Measurements from ENCODE around the gene NOXA1.
"Not testable (repeated sequence)": the region's sequence is repeated elsewhere in the genome, so short reads cannot be mapped to it uniquely, and the experiment has no call there.

Gene NOXA1

GRCh38 chr9:137406085-137406760, 17.0 kb upstream of the NOXA1 start:
- DNase-seq = no peak

- no peak for DNase-seq
Observed at GRCh38 chr9:137406876-137407589, 16.2 kb upstream of the NOXA1 start.

GRCh38 chr9:137407590-137408300, 15.4 kb upstream of the NOXA1 start:
- DNase-seq = no peak

GRCh38 chr9:137408651-137409405, 14.4 kb upstream of the NOXA1 start:
- DNase-seq = no peak

- DNase-seq = no peak
Observed at GRCh38 chr9:137409515-137409914, 13.7 kb upstream of the NOXA1 start.

GRCh38 chr9:137410236-137410890, 12.8 kb upstream of the NOXA1 start:
- not testable (repeated sequence) for DNase-seq

- DNase-seq = no peak
Observed at GRCh38 chr9:137410891-137411249, 12.3 kb upstream of the NOXA1 start.

GRCh38 chr9:137411260-137411644, 11.9 kb upstream of the NOXA1 start:
- DNase-seq = no peak

- no peak for DNase-seq
Observed at GRCh38 chr9:137411645-137412380, 11.4 kb upstream of the NOXA1 start.

GRCh38 chr9:137412431-137412830, 10.8 kb upstream of the NOXA1 start:
- DNase-seq = no peak

GRCh38 chr9:137415451-137415850, 7.7 kb upstream of the NOXA1 start:
- DNase-seq = no peak

- no peak for DNase-seq
Observed at GRCh38 chr9:137416006-137416562, 7.1 kb upstream of the NOXA1 start.

GRCh38 chr9:137416563-137417151, 6.5 kb upstream of the NOXA1 start:
- DNase-seq = no peak

- DNase-seq = no peak
Observed at GRCh38 chr9:137417161-137418021, 5.8 kb upstream of the NOXA1 start.

GRCh38 chr9:137421838-137422603, 1.2 kb upstream of the NOXA1 start:
- no peak for DNase-seq

- DNase-seq = no peak
Observed at GRCh38 chr9:137423514-137424291, 510 bp downstream of the NOXA1 start.

GRCh38 chr9:137426018-137426681, 3.0 kb downstream of the NOXA1 start:
- DNase-seq = no peak
